Neural cell (in vitro differentiated cells): ENCODE measurements around the gene SND1.

Experiments used
- EP300 ChIP-seq: fragments of 450-650 bp; conservative IDR thresholded peaks from 2 replicates; pipeline ENCODE4 v1.6.1; 2014; ENCODE audit warnings: antibody characterized with exemption, mild to moderate bottlenecking, moderate library complexity; ENCODE audit not compliant: poor library complexity, severe bottlenecking
- EZH2 ChIP-seq: fragments of 200-600, 300-800 bp; shearing (Covaris generic), sonication (generic); IDR thresholded peaks from 2 replicates; pipeline ENCODE4 v1.6.1; 2014; ENCODE audit warnings: antibody characterized with exemption, low read length, borderline replicate concordance, mild to moderate bottlenecking; ENCODE audit not compliant: insufficient read depth, poor library complexity, severe bottlenecking
- POLR2AphosphoS5 ChIP-seq: IDR thresholded peaks from 2 replicates; pipeline ENCODE4 v1.6.1; 2012
- RAD21 ChIP-seq: fragments of 450-650 bp; conservative IDR thresholded peaks from 2 replicates; pipeline ENCODE4 v1.6.1; 2014; ENCODE audit warnings: antibody characterized with exemption, mild to moderate bottlenecking, moderate library complexity
- SMC3 ChIP-seq: fragments of 450-650 bp; conservative IDR thresholded peaks from 2 replicates; pipeline ENCODE4 v1.6.1; 2014; ENCODE audit warnings: antibody characterized with exemption, mild to moderate bottlenecking, moderate library complexity; ENCODE audit not compliant: poor library complexity
- TAF1 ChIP-seq: IDR thresholded peaks from 2 replicates; pipeline ENCODE4 v1.6.1; 2012; ENCODE audit warnings: low read depth
- TF ChIP-seq, protein P1 (sequence below): fragments of 450-650 bp; IDR thresholded peaks from 2 replicates; pipeline ENCODE4 v1.5.1; 2014; ENCODE audit warnings: antibody characterized with exemption, mild to moderate bottlenecking, moderate library complexity; ENCODE audit not compliant: poor library complexity, severe bottlenecking

DNA sequence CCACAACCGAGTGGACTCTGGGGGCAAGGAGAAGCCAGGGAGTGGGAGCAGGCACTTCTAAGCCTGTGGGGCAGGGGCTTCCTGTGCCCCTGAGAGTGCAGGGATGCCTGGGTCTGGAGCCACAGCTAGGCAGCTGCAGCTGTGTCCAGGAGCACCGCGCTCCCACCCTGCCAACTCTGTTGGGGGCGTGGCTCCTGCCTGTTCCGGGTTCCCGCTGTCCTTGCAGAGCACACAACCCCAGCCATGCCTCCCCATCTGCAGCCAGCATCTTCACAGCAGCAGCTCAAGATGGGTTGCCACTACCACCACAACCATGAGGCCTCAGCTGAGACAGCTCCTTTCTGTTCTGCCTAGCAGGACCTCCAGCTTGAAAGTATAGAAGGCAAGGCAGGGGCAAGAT is 42.7 kb upstream of the SND1 start:
- TF ChIP-seq POLR2AphosphoS5 (no peak), EZH2 (no peak), TAF1 (no peak), EP300 (no peak), RAD21 (no peak), SMC3 (no peak)
- TF ChIP-seq, protein P1, sequence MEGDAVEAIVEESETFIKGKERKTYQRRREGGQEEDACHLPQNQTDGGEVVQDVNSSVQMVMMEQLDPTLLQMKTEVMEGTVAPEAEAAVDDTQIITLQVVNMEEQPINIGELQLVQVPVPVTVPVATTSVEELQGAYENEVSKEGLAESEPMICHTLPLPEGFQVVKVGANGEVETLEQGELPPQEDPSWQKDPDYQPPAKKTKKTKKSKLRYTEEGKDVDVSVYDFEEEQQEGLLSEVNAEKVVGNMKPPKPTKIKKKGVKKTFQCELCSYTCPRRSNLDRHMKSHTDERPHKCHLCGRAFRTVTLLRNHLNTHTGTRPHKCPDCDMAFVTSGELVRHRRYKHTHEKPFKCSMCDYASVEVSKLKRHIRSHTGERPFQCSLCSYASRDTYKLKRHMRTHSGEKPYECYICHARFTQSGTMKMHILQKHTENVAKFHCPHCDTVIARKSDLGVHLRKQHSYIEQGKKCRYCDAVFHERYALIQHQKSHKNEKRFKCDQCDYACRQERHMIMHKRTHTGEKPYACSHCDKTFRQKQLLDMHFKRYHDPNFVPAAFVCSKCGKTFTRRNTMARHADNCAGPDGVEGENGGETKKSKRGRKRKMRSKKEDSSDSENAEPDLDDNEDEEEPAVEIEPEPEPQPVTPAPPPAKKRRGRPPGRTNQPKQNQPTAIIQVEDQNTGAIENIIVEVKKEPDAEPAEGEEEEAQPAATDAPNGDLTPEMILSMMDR = no peak
